ENCODE results near the gene NTSR2.
A peak's percentile ranks its signal among the peaks of the same experiment; 100 is the strongest.

Gene NTSR2

DNA sequence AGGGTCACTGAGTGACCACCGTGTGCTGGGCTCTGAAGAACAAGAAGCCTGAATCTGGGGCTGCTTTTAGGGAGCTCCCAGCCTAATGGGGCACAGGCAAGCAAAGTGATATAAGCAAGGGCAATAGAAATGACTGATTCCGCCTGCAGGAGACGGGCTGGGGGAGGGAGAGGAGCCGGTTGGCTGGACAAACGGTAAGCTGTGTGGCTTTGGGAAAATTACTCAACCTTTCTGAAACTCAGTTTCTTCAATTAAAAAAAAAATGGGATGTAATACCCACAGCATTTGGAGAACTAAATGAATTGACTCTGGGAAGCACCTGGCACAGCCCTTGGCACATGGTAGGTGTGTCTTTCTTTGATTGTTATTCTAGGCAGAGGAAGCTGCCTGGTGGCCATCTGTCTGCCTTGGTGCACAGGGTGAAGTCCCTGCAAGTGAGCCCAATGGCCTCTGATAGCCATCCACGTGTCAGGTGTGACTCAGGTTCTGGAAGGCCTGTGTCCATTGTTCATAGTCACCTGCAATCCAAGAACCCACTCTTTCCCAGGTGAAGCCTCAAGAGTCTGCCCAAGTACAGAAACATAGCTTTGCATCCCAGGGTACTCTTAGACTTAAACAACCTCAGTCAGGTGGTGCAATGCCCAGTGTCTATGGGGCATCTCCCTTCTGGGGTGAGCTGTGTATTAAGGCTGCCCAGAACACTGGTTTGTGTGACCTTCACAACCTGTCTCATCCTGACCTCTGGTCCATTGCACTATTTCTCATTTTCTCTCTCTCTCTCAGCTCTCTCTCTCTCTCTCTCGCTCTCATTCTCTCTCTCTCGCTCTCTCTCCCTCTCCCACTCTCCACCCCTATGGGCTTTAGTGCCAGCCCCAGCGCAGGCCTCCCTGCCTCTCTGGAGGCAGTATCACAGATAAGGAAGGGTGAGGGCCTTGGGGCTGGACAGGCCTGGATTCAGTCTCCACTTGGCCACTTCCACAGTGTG lies 30.0 kb upstream of the NTSR2 start:
- DNase-seq: no peak

DNA sequence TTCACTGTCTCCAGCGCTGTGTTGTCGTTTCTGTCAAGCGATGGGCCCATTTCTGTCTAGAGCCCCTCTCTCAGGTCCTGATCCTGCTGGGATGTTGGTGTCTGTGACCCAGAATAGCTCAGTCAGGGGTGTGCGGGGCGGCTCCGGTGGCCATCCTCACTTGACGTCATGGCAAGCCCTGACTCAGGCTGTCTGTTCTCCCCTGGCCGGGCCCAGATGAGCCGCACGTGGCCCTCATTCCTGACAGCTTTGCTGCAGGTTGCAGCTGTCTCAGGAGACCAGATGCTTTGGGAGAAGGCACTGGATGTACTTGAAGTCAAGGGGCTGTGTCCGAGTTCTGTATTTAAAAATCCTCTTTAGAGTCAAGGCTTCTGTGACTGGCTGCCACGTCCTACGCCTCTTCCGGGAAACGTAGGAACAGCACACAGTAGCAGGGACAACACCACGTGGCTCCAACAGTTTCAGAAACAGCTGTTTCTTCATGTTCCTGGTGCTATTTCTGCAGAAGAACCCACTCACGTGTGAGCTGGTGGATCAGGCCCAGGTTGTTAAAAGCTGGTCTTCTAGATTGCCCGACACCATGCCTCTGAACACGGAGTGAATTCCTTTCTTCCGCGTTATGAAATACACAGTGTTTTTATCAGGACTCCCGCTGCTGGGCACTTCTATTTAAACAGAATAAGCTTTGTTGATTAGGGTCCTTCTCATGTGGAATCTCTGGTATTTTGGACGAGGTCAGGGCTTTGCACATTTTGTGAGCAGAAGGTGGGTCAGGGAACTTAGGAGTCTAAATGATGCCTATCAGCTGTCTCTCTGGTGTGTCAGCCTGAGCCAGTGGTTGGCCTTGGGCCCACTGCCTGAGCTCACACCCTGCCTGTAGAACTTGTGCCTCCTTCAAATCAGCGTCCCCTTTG lies 28.3 kb upstream of the NTSR2 start:
- no peak for DNase-seq

- no peak for DNase-seq
Measured at GRCh38 chr2:11697103-11697871, 27.3 kb upstream of the NTSR2 start.

- no peak for DNase-seq
Measured at GRCh38 chr2:11696736-11697102, 26.7 kb upstream of the NTSR2 start.

DNA sequence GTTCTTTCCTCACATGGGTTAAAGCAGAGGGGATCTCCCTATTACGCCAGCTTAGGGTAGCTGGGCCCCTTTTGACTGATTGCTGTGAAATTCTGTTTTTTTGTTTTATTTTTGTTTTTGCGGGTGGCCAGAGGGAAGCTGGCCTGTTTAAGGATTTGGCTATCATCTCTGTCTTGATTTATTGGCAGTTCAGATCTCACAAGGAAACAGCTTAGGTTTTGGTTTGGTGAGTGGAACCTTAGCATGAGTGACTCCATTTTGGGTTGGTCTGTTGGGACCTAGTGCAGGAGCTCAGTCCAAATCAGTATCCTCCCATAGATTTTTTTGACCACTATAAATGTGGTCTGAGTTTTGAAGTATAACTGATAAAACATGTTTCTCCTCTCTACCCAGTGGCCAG lies 25.6 kb upstream of the NTSR2 start:
- no peak for DNase-seq

GRCh38 chr2:11692966-11693521 lies 23.0 kb upstream of the NTSR2 start:
- peak; percentile 66 for DNase-seq

DNA sequence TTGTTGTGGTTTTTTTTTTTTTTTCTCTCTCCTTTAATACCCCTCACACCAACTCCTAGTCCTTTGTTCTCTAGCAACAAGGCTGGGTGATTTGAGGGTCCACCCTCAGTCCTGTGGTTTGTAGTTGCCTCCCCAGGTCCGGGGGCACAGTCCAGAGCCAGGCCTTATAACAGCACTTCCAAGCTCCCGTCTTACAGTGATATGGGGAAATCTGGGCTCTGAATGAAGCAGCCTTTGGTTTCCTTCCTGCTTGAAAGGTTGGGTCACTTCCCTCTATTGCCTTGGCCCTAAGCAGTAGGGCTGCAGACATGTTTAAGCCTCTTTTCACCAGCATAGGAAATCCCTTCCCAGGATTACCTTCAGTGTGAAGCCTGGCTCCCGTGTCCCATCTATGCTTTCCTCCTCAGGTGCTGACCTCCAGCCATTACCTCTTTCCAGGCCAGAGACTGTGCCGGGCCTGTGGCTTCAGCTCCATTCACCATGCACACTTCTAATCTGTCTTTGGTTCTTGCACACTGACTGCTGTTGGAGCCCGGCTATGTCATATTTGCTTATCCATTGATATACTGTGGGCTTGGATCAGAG lies 21.2 kb upstream of the NTSR2 start:
- no peak for DNase-seq

DNA sequence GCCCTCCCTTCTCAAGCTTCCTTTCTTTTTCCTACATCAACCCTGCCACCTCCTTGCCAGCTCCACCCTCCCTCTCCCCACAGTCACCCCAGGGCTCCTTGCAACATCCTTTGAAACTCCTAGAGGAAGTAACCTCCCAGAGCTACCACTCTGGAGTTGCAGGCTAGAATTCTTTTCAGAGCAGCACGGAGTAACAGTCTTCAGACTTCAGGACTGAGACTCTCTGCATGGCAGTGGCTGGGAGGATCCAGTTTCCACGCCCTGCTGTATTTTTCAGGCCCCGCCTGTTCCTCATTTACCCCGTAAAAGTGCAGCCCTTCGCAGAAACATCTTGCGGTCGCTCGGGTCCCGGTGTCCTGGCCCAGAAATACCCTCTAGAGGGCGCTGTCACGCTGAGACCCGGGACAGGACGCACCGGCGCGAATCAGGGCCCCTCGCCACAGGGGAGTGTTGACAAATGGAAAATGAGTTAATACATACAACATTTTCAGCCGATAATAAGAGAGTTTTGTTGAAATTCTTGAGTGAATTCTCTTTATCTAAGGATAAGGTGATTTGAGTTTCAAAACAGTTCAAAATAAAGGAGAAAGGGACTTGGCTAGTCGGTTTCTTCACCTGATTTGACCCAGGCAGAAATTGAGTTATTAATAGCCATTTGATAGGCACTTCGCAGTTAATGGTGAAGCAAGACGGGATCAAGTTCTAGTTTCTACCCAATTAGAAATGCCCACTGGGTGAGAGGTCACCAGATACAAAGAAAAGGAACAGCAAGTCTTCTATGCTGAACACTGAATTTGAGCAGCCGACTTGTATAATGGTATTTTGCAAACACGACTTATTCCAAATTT lies 18.5 kb upstream of the NTSR2 start:
- DNase-seq: peak; percentile 94

DNA sequence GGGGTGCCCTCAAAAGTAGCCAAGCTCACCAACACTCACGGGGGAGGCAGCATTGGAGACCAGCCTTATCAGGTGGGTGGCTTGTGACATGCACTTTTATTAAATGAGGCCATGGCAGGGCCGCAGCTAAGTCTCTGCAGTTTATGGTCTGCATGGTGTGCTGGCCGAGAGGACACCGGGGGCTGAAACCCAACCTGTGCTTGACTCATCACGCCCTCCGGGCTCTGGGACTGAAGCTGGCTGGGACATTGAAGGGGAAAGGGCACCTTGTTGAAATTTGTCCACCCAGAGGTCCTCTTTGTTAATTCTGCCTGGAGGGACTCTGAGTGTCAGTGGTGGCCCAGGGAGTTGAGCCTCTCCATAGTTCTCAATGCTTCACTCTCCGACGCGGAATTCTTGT lies 17.7 kb upstream of the NTSR2 start:
- DNase-seq: no peak

- no peak for DNase-seq
Measured at GRCh38 chr2:11685906-11686470, 16.0 kb upstream of the NTSR2 start.

DNA sequence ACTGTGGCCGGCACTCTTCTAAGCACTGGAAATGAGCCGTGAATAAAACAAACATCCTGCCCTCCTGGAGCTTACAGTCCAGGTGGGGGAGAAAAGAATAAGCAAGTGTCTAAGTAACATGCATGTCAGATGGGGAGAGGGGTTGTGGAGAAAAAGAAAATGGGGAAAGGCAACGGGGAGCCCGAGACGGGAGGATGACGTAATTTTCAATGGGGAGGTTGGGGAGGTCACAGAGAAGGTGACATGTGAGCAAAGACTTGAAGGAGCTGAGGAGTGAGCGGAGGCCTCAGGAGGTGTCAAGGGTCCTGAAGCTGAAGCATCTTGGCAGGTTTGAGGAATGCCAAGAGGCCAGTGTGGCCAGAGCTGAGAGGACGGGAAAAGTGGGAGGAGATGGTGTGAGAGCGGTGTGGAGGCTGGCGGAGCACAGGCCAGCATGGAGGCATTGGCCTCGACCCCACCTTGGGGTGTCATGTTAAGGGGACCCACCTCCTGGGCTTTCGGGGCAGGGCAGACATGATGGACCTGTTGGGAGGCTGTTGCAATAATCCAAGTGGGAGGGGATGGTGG lies 15.0 kb upstream of the NTSR2 start:
- DNase-seq: no peak

DNA sequence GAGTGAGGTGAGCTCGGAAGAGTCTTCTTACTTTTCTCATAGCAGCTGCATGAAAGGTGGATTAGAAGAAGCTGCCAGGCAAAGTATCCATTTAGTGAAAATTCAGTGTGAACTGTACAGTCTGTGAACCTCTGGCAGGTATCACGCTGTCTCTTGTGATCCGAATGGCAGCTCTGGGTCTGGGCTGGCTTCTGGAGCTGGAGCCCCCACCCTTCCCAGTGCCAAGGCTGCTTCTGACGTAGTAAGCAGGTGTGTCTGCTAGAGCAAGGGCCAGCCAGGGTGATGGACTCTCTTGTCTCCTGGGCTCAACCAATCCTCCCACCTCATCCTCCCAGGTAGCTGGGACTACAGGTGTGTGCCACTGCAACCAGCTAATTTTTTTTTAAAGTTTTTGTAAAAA lies 14.0 kb upstream of the NTSR2 start:
- no peak for DNase-seq

- DNase-seq: no peak
Measured at GRCh38 chr2:11683476-11683875, 13.5 kb upstream of the NTSR2 start.

- no peak for DNase-seq
Measured at GRCh38 chr2:11682590-11682915, 12.6 kb upstream of the NTSR2 start.

DNA sequence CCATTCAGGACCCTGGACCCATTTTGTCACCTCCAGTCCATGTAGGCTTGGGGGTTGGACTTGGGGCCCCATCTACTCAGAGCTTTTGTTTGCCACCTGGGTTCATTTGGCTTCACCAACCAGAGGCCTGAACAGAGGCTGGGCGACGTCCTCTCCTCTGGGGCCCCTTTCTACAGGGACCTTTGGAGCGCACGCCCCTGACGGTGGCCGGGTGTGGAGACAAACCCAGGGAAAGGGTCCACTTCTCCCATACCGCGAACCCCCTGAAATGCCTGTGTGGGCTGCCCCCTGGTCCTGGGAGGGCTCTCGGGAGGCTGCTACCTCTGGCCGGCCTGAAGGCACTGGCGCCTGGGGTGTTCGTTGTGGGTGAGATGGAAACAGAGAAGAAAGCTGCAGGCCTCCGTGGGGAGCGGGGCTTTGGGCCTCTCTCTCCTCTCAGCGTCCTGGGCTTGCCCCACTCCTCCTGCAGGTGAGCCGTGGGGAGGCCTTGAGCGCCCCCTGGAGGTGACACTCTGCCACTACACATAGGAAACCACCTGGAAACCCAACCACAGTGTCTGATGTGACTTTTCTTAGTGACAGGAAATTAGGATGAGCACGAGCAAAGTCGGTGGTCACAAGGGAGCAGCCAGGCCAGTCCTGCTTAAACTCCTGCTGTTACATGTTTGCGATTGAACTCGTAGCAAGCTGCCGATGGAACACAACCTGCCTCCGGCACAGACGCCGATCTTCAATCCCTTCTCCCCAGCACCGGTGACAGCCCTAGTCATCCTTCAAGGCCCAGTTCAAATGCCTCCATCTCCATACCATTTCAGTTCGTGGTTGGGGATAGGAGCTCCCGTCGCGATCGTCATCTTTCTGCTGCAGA lies 12.0 kb upstream of the NTSR2 start:
- DNase-seq: peak; percentile 88

GRCh38 chr2:11680901-11681721 lies 11.1 kb upstream of the NTSR2 start:
- DNase-seq: no peak

DNA sequence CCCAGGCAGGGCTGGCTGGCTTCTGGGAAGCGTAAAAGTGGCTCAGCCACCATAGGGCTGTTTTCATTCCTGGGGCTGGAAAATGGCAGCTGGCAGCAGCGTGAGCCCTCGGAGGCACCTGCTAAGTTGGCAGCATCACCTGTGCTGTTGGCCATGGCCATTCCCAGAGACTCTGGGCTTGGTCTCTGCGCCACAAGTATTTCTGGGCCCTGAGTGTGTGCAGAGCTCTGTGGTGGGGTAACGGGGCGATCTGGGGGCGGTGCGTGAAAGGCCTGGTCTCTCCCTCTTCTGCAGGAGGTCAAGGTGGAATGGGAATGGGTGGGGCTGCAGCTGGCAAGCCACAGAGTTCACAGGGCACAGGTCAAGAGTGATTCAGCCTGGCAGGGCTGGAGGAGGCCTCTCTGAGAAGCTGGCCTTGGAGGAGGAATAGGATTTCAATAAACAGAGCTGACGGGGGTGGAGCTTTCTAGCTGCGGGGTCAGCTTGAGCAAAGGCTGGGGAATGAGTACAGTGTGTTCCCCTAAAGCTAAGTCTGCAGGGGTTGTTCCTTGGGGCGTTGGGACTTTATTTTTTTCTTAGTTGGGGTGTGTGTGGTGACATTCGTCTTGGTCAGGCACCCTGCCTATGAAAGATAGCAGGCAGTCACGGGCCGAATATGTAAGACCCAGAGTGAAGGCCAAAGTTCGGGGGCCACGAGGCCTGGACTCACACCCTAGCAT lies 10.3 kb upstream of the NTSR2 start:
- no peak for DNase-seq

Data from activated CD8-positive, alpha-beta memory T cell treated with anti-CD3 and anti-CD28 coated beads, Interleukin-2, amount 50 U/mL, for 48 hours (primary cell).